Measurements from ENCODE around the gene CDC42EP2. TPM values are rescaled to one million over a fixed set of nuclear protein-coding genes. Genes with fewer than 3 reads are reported as not detected.
"Not testable (repeated sequence)": the region's sequence is repeated elsewhere in the genome, so short reads cannot be mapped to it uniquely, and the experiment has no call there.

The CDC42EP2 gene
- polyA plus RNA-seq, 1 donor, result 10.5 TPM

- not testable (repeated sequence) for H3K27ac ChIP-seq (ENCODE audit: low read length); H3K9me3 ChIP-seq (ENCODE audit: control insufficient read depth, low read depth, low read length); H3K36me3 ChIP-seq (ENCODE audit: control insufficient read depth, insufficient read depth, low read length); H3K4me3 ChIP-seq (ENCODE audit: low read length); H3K27me3 ChIP-seq (ENCODE audit: control insufficient read depth, insufficient read depth, low read length); DNase-seq
- no CpG with 5 or more reads among the region's 9 CpGs for WGBS (ENCODE audit: insufficient coverage, low lambda C conversion rate)
- H3K4me1 ChIP-seq (ENCODE audit: control insufficient read depth, insufficient read depth, low read length), result peaks cover 20% of the 10 kb centered on the region
Measured at GRCh38 chr11:65332591-65332990, 17.9 kb downstream of the CDC42EP2 start.

- Histone ChIP-seq H3K9me3 (ENCODE audit: control insufficient read depth, low read depth, low read length) (no peaks in the 10 kb centered on the region), H3K27ac (ENCODE audit: low read length) (no peak overlapping the region), H3K4me3 (ENCODE audit: low read length) (peak overlapping the region; percentile 99), H3K4me1 (ENCODE audit: control insufficient read depth, insufficient read depth, low read length) (peaks cover 11% of the 10 kb centered on the region), H3K36me3 (ENCODE audit: control insufficient read depth, insufficient read depth, low read length) (peaks cover 19% of the 10 kb centered on the region), H3K27me3 (ENCODE audit: control insufficient read depth, insufficient read depth, low read length) (no peaks in the 10 kb centered on the region)
- 0% methylated on average over 1 of the region's 5 CpGs for WGBS (ENCODE audit: insufficient coverage, low lambda C conversion rate)
- DNase-seq, result no peak
Measured at GRCh38 chr11:65334696-65335295, 20.1 kb downstream of the CDC42EP2 start.

GRCh38 chr11:65338676-65339075 is 24.0 kb downstream of the CDC42EP2 start:
- Histone ChIP-seq H3K36me3 (ENCODE audit: control insufficient read depth, insufficient read depth, low read length) (peaks cover 56% of the 10 kb centered on the region), H3K4me1 (ENCODE audit: control insufficient read depth, insufficient read depth, low read length) (peaks cover 11% of the 10 kb centered on the region), H3K27ac (ENCODE audit: low read length) (no peak overlapping the region), H3K4me3 (ENCODE audit: low read length) (no peak overlapping the region), H3K9me3 (ENCODE audit: control insufficient read depth, low read depth, low read length) (no peaks in the 10 kb centered on the region), H3K27me3 (ENCODE audit: control insufficient read depth, insufficient read depth, low read length) (no peaks in the 10 kb centered on the region)
- WGBS (ENCODE audit: insufficient coverage, low lambda C conversion rate), result no CpG with 5 or more reads among the region's 7 CpGs
- no peak for DNase-seq

GRCh38 chr11:65340226-65340625 is 25.6 kb downstream of the CDC42EP2 start:
- Histone ChIP-seq H3K9me3 (ENCODE audit: control insufficient read depth, low read depth, low read length) (no peaks in the 10 kb centered on the region), H3K27me3 (ENCODE audit: control insufficient read depth, insufficient read depth, low read length) (no peaks in the 10 kb centered on the region), H3K27ac (ENCODE audit: low read length) (no peak overlapping the region), H3K36me3 (ENCODE audit: control insufficient read depth, insufficient read depth, low read length) (peaks cover 71% of the 10 kb centered on the region), H3K4me3 (ENCODE audit: low read length) (no peak overlapping the region), H3K4me1 (ENCODE audit: control insufficient read depth, insufficient read depth, low read length) (peaks cover 3% of the 10 kb centered on the region)
- WGBS (ENCODE audit: insufficient coverage, low lambda C conversion rate), result 80% methylated on average over 1 of the region's 11 CpGs
- DNase-seq, result no peak

GRCh38 chr11:65341856-65342255 is 27.2 kb downstream of the CDC42EP2 start:
- Histone ChIP-seq H3K9me3 (ENCODE audit: control insufficient read depth, low read depth, low read length) (no peaks in the 10 kb centered on the region), H3K27ac (ENCODE audit: low read length) (no peak overlapping the region), H3K4me1 (ENCODE audit: control insufficient read depth, insufficient read depth, low read length) (no peaks in the 10 kb centered on the region), H3K36me3 (ENCODE audit: control insufficient read depth, insufficient read depth, low read length) (peaks cover 83% of the 10 kb centered on the region), H3K27me3 (ENCODE audit: control insufficient read depth, insufficient read depth, low read length) (no peaks in the 10 kb centered on the region), H3K4me3 (ENCODE audit: low read length) (no peak overlapping the region)
- WGBS (ENCODE audit: insufficient coverage, low lambda C conversion rate), result 100% methylated on average over 2 of the region's 3 CpGs
- DNase-seq, result no peak

- Histone ChIP-seq H3K36me3 (ENCODE audit: control insufficient read depth, insufficient read depth, low read length) (peaks cover 59% of the 10 kb centered on the region), H3K9me3 (ENCODE audit: control insufficient read depth, low read depth, low read length) (no peaks in the 10 kb centered on the region), H3K4me3 (ENCODE audit: low read length) (no peak overlapping the region), H3K27ac (ENCODE audit: low read length) (no peak overlapping the region), H3K27me3 (ENCODE audit: control insufficient read depth, insufficient read depth, low read length) (peaks cover 3% of the 10 kb centered on the region), H3K4me1 (ENCODE audit: control insufficient read depth, insufficient read depth, low read length) (peaks cover 17% of the 10 kb centered on the region)
- DNase-seq, result no peak
- WGBS (ENCODE audit: insufficient coverage, low lambda C conversion rate), result 100% methylated on average over 1 of the region's 2 CpGs
Measured at GRCh38 chr11:65351511-65351910, 36.8 kb downstream of the CDC42EP2 start.

GRCh38 chr11:65352783-65353182 is 38.1 kb downstream of the CDC42EP2 start:
- H3K9me3 ChIP-seq (ENCODE audit: control insufficient read depth, low read depth, low read length), result no peaks in the 10 kb centered on the region
- peaks cover 7% of the 10 kb centered on the region for H3K27me3 ChIP-seq (ENCODE audit: control insufficient read depth, insufficient read depth, low read length)
- peaks cover 49% of the 10 kb centered on the region for H3K36me3 ChIP-seq (ENCODE audit: control insufficient read depth, insufficient read depth, low read length)
- peaks cover 30% of the 10 kb centered on the region for H3K4me1 ChIP-seq (ENCODE audit: control insufficient read depth, insufficient read depth, low read length)
- no peak overlapping the region for H3K4me3 ChIP-seq (ENCODE audit: low read length)
- 83% methylated on average over 2 of the region's 3 CpGs for WGBS (ENCODE audit: insufficient coverage, low lambda C conversion rate)
- no peak for DNase-seq
- H3K27ac ChIP-seq (ENCODE audit: low read length), result no peak overlapping the region

GRCh38 chr11:65353376-65353775 is 38.7 kb downstream of the CDC42EP2 start:
- no peak for DNase-seq
- H3K36me3 ChIP-seq (ENCODE audit: control insufficient read depth, insufficient read depth, low read length), result peaks cover 43% of the 10 kb centered on the region
- no peak overlapping the region for H3K4me3 ChIP-seq (ENCODE audit: low read length)
- H3K27ac ChIP-seq (ENCODE audit: low read length), result no peak overlapping the region
- peaks cover 7% of the 10 kb centered on the region for H3K27me3 ChIP-seq (ENCODE audit: control insufficient read depth, insufficient read depth, low read length)
- H3K4me1 ChIP-seq (ENCODE audit: control insufficient read depth, insufficient read depth, low read length), result peaks cover 33% of the 10 kb centered on the region
- no peaks in the 10 kb centered on the region for H3K9me3 ChIP-seq (ENCODE audit: control insufficient read depth, low read depth, low read length)
- WGBS (ENCODE audit: insufficient coverage, low lambda C conversion rate), result no CpG with 5 or more reads among the region's 7 CpGs

GRCh38 chr11:65353900-65354264 is 39.2 kb downstream of the CDC42EP2 start:
- Histone ChIP-seq H3K9me3 (ENCODE audit: control insufficient read depth, low read depth, low read length) (no peaks in the 10 kb centered on the region), H3K4me3 (ENCODE audit: low read length) (peak overlapping the region; percentile 45), H3K27me3 (ENCODE audit: control insufficient read depth, insufficient read depth, low read length) (peaks cover 7% of the 10 kb centered on the region), H3K36me3 (ENCODE audit: control insufficient read depth, insufficient read depth, low read length) (peaks cover 38% of the 10 kb centered on the region), H3K4me1 (ENCODE audit: control insufficient read depth, insufficient read depth, low read length) (peaks cover 38% of the 10 kb centered on the region), H3K27ac (ENCODE audit: low read length) (peak overlapping the region; percentile 48)
- no peak for DNase-seq
- WGBS (ENCODE audit: insufficient coverage, low lambda C conversion rate), result 25% methylated on average over 4 of the region's 16 CpGs

GRCh38 chr11:65354265-65355012 is 39.8 kb downstream of the CDC42EP2 start, which contains the start of gene TIGD3:
Gene TIGD3, plus strand, starts transcription at chr11:65354751. Its CDS starts 1,058 bp downstream, at chr11:65355809.
- Histone ChIP-seq H3K27me3 (ENCODE audit: control insufficient read depth, insufficient read depth, low read length) (peaks cover 7% of the 10 kb centered on the region), H3K36me3 (ENCODE audit: control insufficient read depth, insufficient read depth, low read length) (peaks cover 33% of the 10 kb centered on the region), H3K4me1 (ENCODE audit: control insufficient read depth, insufficient read depth, low read length) (peaks cover 43% of the 10 kb centered on the region), H3K27ac (ENCODE audit: low read length) (peak within 1 kb of the TSS; percentile 48), H3K4me3 (ENCODE audit: low read length) (peak within 1 kb of the TSS; percentile 45), H3K9me3 (ENCODE audit: control insufficient read depth, low read depth, low read length) (no peaks in the 10 kb centered on the region)
- WGBS (ENCODE audit: insufficient coverage, low lambda C conversion rate), result no CpG with 5 or more reads among the region's 79 CpGs
- DNase-seq, result peak; percentile 96 to 97
